SU-DHL-6 (cell line): Measurements from ENCODE around the gene FGFBP2.
A peak's percentile ranks its signal among the peaks of the same experiment; 100 is the strongest.

Experiments
- H2AFZ ChIP-seq: fragments of 200-600 bp; sonication (generic); 2 replicates; pipeline ENCODE4 v1.6.1; 2014; ENCODE audit warnings: low read depth, mild to moderate bottlenecking, moderate library complexity, mixed read lengths, antibody characterized with exemption, low read length; ENCODE audit not compliant: severe bottlenecking
- H3F3A ChIP-seq: fragments of 200-600 bp; shearing (Covaris generic); 2 replicates; pipeline ENCODE4 v1.6.0; 2016; ENCODE audit warnings: antibody characterized with exemption, mild to moderate bottlenecking; ENCODE audit not compliant: insufficient read depth
- H3K27ac ChIP-seq: fragments of 200-600 bp; sonication (generic); 2 replicates; pipeline ENCODE4 v1.5.1; 2016; ENCODE audit warnings: low read depth, mild to moderate bottlenecking, low read length, moderate library complexity, mixed read lengths
- H3K27me3 ChIP-seq: fragments of 200-600 bp; sonication (generic), shearing (Covaris generic); 2 replicates; pipeline ENCODE4 v1.6.0; 2014; ENCODE audit warnings: mild to moderate bottlenecking, low read length
- H3K36me3 ChIP-seq: fragments of 200-600 bp; sonication (generic); 2 replicates; pipeline ENCODE4 v1.6.1; 2014; ENCODE audit warnings: mild to moderate bottlenecking, low read length, mixed read lengths
- H3K4me2 ChIP-seq: fragments of 300-600, 200-600 bp; shearing (Covaris generic), sonication (generic); 2 replicates; pipeline ENCODE4 v1.6.0; 2014; ENCODE audit warnings: low read length, low read depth, mild to moderate bottlenecking; ENCODE audit not compliant: poor library complexity, severe bottlenecking
- H3K4me3 ChIP-seq: fragments of 200-600 bp; sonication (generic); 2 replicates; pipeline ENCODE4 v1.5.1; 2014; ENCODE audit warnings: antibody characterized with exemption, low read length, mild to moderate bottlenecking, mixed read lengths; ENCODE audit not compliant: insufficient read depth, poor library complexity, severe bottlenecking
- H3K79me2 ChIP-seq: fragments of 200-600 bp; sonication (generic); 2 replicates; pipeline ENCODE4 v1.6.1; 2014; ENCODE audit warnings: mild to moderate bottlenecking, low read length, moderate library complexity; ENCODE audit not compliant: insufficient read depth
- H3K9ac ChIP-seq: fragments of 200-600 bp; sonication (generic); 2 replicates; pipeline ENCODE4 v1.7.0; 2014; ENCODE audit warnings: mild to moderate bottlenecking, low read length
- H3K9me2 ChIP-seq: fragments of 200-600 bp; sonication (generic); replicated peaks from 2 replicates; pipeline ENCODE4 v1.6.1; 2014; ENCODE audit warnings: low read length; ENCODE audit not compliant: insufficient read depth
- H3K9me3 ChIP-seq: fragments of 200-600 bp; sonication (generic); 2 replicates; pipeline ENCODE4 v1.6.1; 2014; ENCODE audit warnings: low read length, mixed read lengths; ENCODE audit not compliant: insufficient read depth
- H4K20me1 ChIP-seq: fragments of 200-600 bp; sonication (generic); 2 replicates; pipeline ENCODE4 v1.6.1; 2014; ENCODE audit warnings: low read depth, mild to moderate bottlenecking, antibody characterized with exemption, low read length, moderate library complexity, mixed read lengths
- CTCF ChIP-seq: fragments of 200-600 bp; sonication (generic); IDR thresholded peaks from one replicate; pipeline ENCODE4 v1.5.1; 2017; ENCODE audit warnings: antibody characterized with exemption, mild to moderate bottlenecking, low read length, moderate library complexity; ENCODE audit not compliant: insufficient read depth, poor library complexity, severe bottlenecking
- EZH2phosphoT487 ChIP-seq: fragments of 200-600 bp; sonication (generic), shearing (Covaris generic); conservative IDR thresholded peaks from 2 replicates; pipeline ENCODE4 v1.6.1; 2018; ENCODE audit warnings: mild to moderate bottlenecking, antibody characterized with exemption, low read length, moderate library complexity, mixed read lengths

FGFBP2 gene

GRCh38 chr4:16001484-16001858 lies 38.5 kb upstream of the FGFBP2 start:
- no peaks in the 10 kb centered on the region for H3K9me3 ChIP-seq
- no peak overlapping the region for H3K4me2 ChIP-seq
- no peaks in the 10 kb centered on the region for H3K36me3 ChIP-seq
- no peak overlapping the region for H2AFZ ChIP-seq
- H3K9ac ChIP-seq: no peak overlapping the region
- H3K27me3 ChIP-seq: no peaks in the 10 kb centered on the region
- H3K9me2 ChIP-seq: no peaks in the 10 kb centered on the region
- H3K27ac ChIP-seq: no peak overlapping the region
- no peak overlapping the region for H3K4me3 ChIP-seq
- no peaks in the 10 kb centered on the region for H4K20me1 ChIP-seq
- H3F3A ChIP-seq: no peaks in the 10 kb centered on the region
- no peaks in the 10 kb centered on the region for H3K79me2 ChIP-seq
- TF ChIP-seq CTCF (peak; percentile 79), EZH2phosphoT487 (no peak)

- Histone ChIP-seq H3K9me2 (no peaks in the 10 kb centered on the region), H4K20me1 (no peaks in the 10 kb centered on the region), H2AFZ (no peak overlapping the region), H3F3A (no peaks in the 10 kb centered on the region), H3K9me3 (no peaks in the 10 kb centered on the region), H3K79me2 (no peaks in the 10 kb centered on the region), H3K4me3 (no peak overlapping the region), H3K27ac (no peak overlapping the region), H3K9ac (no peak overlapping the region), H3K27me3 (no peaks in the 10 kb centered on the region), H3K36me3 (no peaks in the 10 kb centered on the region), H3K4me2 (no peak overlapping the region)
- TF ChIP-seq CTCF (no peak), EZH2phosphoT487 (no peak)
These were observed 37.9 kb upstream of the FGFBP2 start for GRCh38 chr4:16000708-16001483.

- Histone ChIP-seq H3K4me2 (no peak overlapping the region), H3K27ac (no peak overlapping the region), H3K9me2 (no peaks in the 10 kb centered on the region), H3K36me3 (no peaks in the 10 kb centered on the region), H4K20me1 (no peaks in the 10 kb centered on the region), H3K79me2 (no peaks in the 10 kb centered on the region), H2AFZ (no peak overlapping the region), H3F3A (no peaks in the 10 kb centered on the region), H3K27me3 (no peaks in the 10 kb centered on the region), H3K4me3 (no peak overlapping the region), H3K9ac (no peak overlapping the region), H3K9me3 (no peaks in the 10 kb centered on the region)
- TF ChIP-seq EZH2phosphoT487 (no peak), CTCF (no peak)
These were observed 33.8 kb upstream of the FGFBP2 start for GRCh38 chr4:15996773-15997172.
